Duodenal mucosa (tissue), 2 donors: ENCODE results near the gene COG4.
A peak's percentile ranks its signal among the peaks of the same experiment; 100 is the strongest.
"Not testable (repeated sequence)": the region's sequence is repeated elsewhere in the genome, so short reads cannot be mapped to it uniquely, and the experiment has no call there.

Experiments used
- H3K27ac ChIP-seq: one replicate; pipeline ENCODE4 v1.7.0; 2013; ENCODE audit warnings: low read depth, low read length
- H3K27me3 ChIP-seq, 2 donors: one replicate each; pipeline ENCODE4 v1.7.0; 2013; ENCODE audit warnings: low read length in 2 of 2, control low read depth in 1 of 2; ENCODE audit not compliant: insufficient read depth in 2 of 2, control insufficient read depth in 1 of 2
- H3K36me3 ChIP-seq, 2 donors: one replicate each; pipeline ENCODE4 v1.7.0; 2013; ENCODE audit warnings: low read length in 2 of 2, control low read depth in 1 of 2; ENCODE audit not compliant: insufficient read depth in 2 of 2, control insufficient read depth in 1 of 2
- H3K4me1 ChIP-seq, 2 donors: one replicate each; pipeline ENCODE4 v1.7.0; 2013; ENCODE audit warnings: low read length in 2 of 2, control low read depth in 1 of 2; ENCODE audit not compliant: insufficient read depth in 2 of 2, control insufficient read depth in 1 of 2
- H3K4me3 ChIP-seq, 2 donors: one replicate each; pipeline ENCODE4 v1.7.0; 2013; ENCODE audit warnings: low read length in 2 of 2, low read depth in 1 of 2
- H3K9ac ChIP-seq, 2 donors: one replicate each; pipeline ENCODE4 v1.7.0; 2013; ENCODE audit warnings: low read length in 2 of 2, low read depth in 1 of 2
- H3K9me3 ChIP-seq, 2 donors: one replicate each; pipeline ENCODE4 v1.7.0; 2013; ENCODE audit warnings: low read length in 2 of 2, control low read depth in 1 of 2; ENCODE audit not compliant: control insufficient read depth in 1 of 2

The COG4 gene

GRCh38 chr16:70463235-70463634, 60.1 kb downstream of the COG4 start:
- no peaks in the 10 kb centered on the region for H3K9me3 ChIP-seq
- H3K36me3 ChIP-seq, result peaks cover 0 to 36% of the 10 kb centered on the region in 2 donors
- H3K9ac ChIP-seq, result no peak overlapping the region
- H3K27ac ChIP-seq, result no peak overlapping the region
- H3K4me3 ChIP-seq, result no peak overlapping the region
- no peaks in the 10 kb centered on the region for H3K27me3 ChIP-seq
- no peaks in the 10 kb centered on the region for H3K4me1 ChIP-seq

- no peak overlapping the region for H3K9ac ChIP-seq
- H3K9me3 ChIP-seq, result no peaks in the 10 kb centered on the region
- peaks cover 0 to 20% of the 10 kb centered on the region in 2 donors for H3K36me3 ChIP-seq
- H3K4me1 ChIP-seq, result peaks cover 2 to 4% of the 10 kb centered on the region in 2 donors
- no peak overlapping the region for H3K27ac ChIP-seq
- no peak overlapping the region for H3K4me3 ChIP-seq
- no peaks in the 10 kb centered on the region for H3K27me3 ChIP-seq
These were observed 62.6 kb downstream of the COG4 start for GRCh38 chr16:70460737-70461261.

GRCh38 chr16:70457446-70458166, 65.7 kb downstream of the COG4 start:
- H3K27me3 ChIP-seq, result no peaks in the 10 kb centered on the region
- H3K4me3 ChIP-seq, result no peak overlapping the region
- H3K27ac ChIP-seq, result no peak overlapping the region
- peaks cover 4 to 13% of the 10 kb centered on the region in 2 donors for H3K4me1 ChIP-seq
- no peak overlapping the region for H3K9ac ChIP-seq
- H3K36me3 ChIP-seq, result no peaks in the 10 kb centered on the region
- no peaks in the 10 kb centered on the region for H3K9me3 ChIP-seq

GRCh38 chr16:70455910-70456309, 67.4 kb downstream of the COG4 start:
- no peaks in the 10 kb centered on the region for H3K36me3 ChIP-seq
- no peaks in the 10 kb centered on the region for H3K9me3 ChIP-seq
- no peak overlapping the region for H3K27ac ChIP-seq
- no peaks in the 10 kb centered on the region for H3K27me3 ChIP-seq
- H3K4me1 ChIP-seq, result peaks cover 4 to 13% of the 10 kb centered on the region in 2 donors
- H3K4me3 ChIP-seq, result peak overlapping the region in 1 of 2 donors; percentile 9
- H3K9ac ChIP-seq, result no peak overlapping the region

- Histone ChIP-seq H3K4me1 (peaks cover 4 to 13% of the 10 kb centered on the region in 2 donors), H3K9me3 (no peaks in the 10 kb centered on the region), H3K4me3 (peak within 1 kb of the TSS; percentile 82 to 85), H3K9ac (peak within 1 kb of the TSS; percentile 76 to 78), H3K27ac (peak within 1 kb of the TSS; percentile 90), H3K36me3 (no peaks in the 10 kb centered on the region), H3K27me3 (no peaks in the 10 kb centered on the region)
These were observed 68.9 kb downstream of the COG4 start, which contains the start of gene FCSK for GRCh38 chr16:70454222-70455034. Gene FCSK (plus strand): TSS chr16:70454595. CDS start chr16:70463191, 8,596 bp downstream.

- Histone ChIP-seq H3K27ac (no peak overlapping the region), H3K4me1 (peaks cover 4 to 13% of the 10 kb centered on the region in 2 donors), H3K27me3 (no peaks in the 10 kb centered on the region), H3K36me3 (no peaks in the 10 kb centered on the region), H3K4me3 (peak overlapping the region; percentile 82 to 85), H3K9me3 (no peaks in the 10 kb centered on the region), H3K9ac (peak overlapping the region; percentile 76 to 78)
These were observed 69.5 kb downstream of the COG4 start for GRCh38 chr16:70453892-70454221.

- H3K27ac ChIP-seq, result no peak overlapping the region
- H3K4me3 ChIP-seq, result peak overlapping the region; percentile 82 to 85
- peak overlapping the region in 1 of 2 donors; percentile 78 for H3K9ac ChIP-seq
- peaks cover 4 to 13% of the 10 kb centered on the region in 2 donors for H3K4me1 ChIP-seq
- H3K27me3 ChIP-seq, result no peaks in the 10 kb centered on the region
- no peaks in the 10 kb centered on the region for H3K9me3 ChIP-seq
- H3K36me3 ChIP-seq, result no peaks in the 10 kb centered on the region
These were observed 70.0 kb downstream of the COG4 start for GRCh38 chr16:70453117-70453891.

GRCh38 chr16:70451004-70451340, 72.4 kb downstream of the COG4 start:
- not testable (repeated sequence) for H3K9me3 ChIP-seq, H3K36me3 ChIP-seq, H3K9ac ChIP-seq, H3K4me3 ChIP-seq, H3K27me3 ChIP-seq, H3K27ac ChIP-seq
- peaks cover 0 to 13% of the 10 kb centered on the region in 2 donors for H3K4me1 ChIP-seq

GRCh38 chr16:70450142-70451003, 73.0 kb downstream of the COG4 start:
- not testable (repeated sequence) for H3K9me3 ChIP-seq, H3K27me3 ChIP-seq, H3K4me3 ChIP-seq, H3K27ac ChIP-seq, H3K4me1 ChIP-seq, H3K36me3 ChIP-seq, H3K9ac ChIP-seq
